H1 (cell line): Measurements from ENCODE around the gene SEC63. TPM values are rescaled to one million over a fixed set of nuclear protein-coding genes. Genes with fewer than 3 reads are reported as not detected.

ENCODE experiments used
- KDM4A ChIP-seq: IDR thresholded peaks from one replicate; pipeline ENCODE4 v1.7.1; 2012; ENCODE audit warnings: low read depth, mild to moderate bottlenecking, moderate library complexity, low read length, inconsistent platforms; ENCODE audit not compliant: severe bottlenecking
- TAF1 ChIP-seq: IDR thresholded peaks from 2 replicates; pipeline ENCODE4 v1.6.1; 2011; ENCODE audit warnings: mild to moderate bottlenecking, low read depth, low read length
- TAF7 ChIP-seq: optimal IDR thresholded peaks from 2 replicates; pipeline ENCODE3; 2011; ENCODE audit warnings: low read depth, mild to moderate bottlenecking, inconsistent platforms, low read length, moderate library complexity, borderline replicate concordance
- polyA plus RNA-seq, 7 experiments: library from polyadenylated mRNA; depleted of rRNA in 3 of 7; stranded (reverse) in 5 of 7; unstranded in 2 of 7; fragments of >200 nt in 5 of 7; fragments of 200-250 nt in 2 of 7; gene quantifications; 1 replicate in 5 of 7; 2 replicates in 1 of 7; 4 replicates in 1 of 7; pipeline versions ENCODE4 v1.2.1 to v1.2.3, GENCODE V29; 2011 to 2013; ENCODE audit warnings: missing spikeins in 2 of 7, mixed read lengths in 2 of 7
- small RNA-seq: library from polyadenylated mRNA; stranded (forward); fragments of <200 nt; extraction: miRNeasy Mini kit (QIAGEN cat#:217004); gene quantifications from one replicate; pipeline ENCODE3, GENCODE V24; 2013; ENCODE audit not compliant: insufficient read depth
- total RNA-seq: library from RNA; stranded (reverse); fragmentation: NEBNext Ultra II Directional; extraction: Animal tissue kit (Norgen Biotek cat#: 25700); gene quantifications from 2 replicates; pipeline ENCODE4 v1.2.1, GENCODE V29; 2021

The SEC63 gene
- total and polyA plus RNA-seq, 2 of the 8 experiments (the other 6 are each of a cell fraction or from before 2014, with no cell fraction given), result 17.3 to 121 TPM

DNA sequence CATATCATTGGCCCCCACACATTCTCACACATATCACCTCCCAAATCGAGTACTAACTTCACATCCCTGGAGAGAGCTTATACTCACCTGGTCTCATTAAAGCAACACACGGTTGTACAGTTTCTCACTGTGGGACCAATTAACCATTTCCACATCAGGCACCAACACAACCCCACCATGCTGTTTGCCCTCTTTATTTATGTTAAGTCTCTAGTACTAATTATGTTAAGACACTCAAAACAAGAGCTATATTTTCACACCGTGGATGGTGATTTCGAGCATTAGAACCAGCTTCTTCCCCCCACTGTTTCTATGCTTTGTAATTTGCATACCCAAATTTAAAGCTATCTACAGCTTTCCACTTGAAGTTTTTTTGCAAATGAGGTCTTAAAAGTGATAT lies 140.2 kb downstream of the SEC63 start (continued):
- TF ChIP-seq TAF1, result no peak
- no peak for TF ChIP-seq TAF7
- TF ChIP-seq KDM4A, result no peak

Small RNA genes within 50 kb of the gene (small RNA-seq; reads per million reads assigned to genes)
- not detected for gene MTHFD2P3
- not detected for gene RF00045
- gene RNU6-437P, result not detected

Other genes with a start within 250 kb of the SEC63 start
- gene SCML4, start 133.9 kb downstream of the SEC63 start, total RNA-seq, result not detected in 2 replicates
- gene SCML4, start 133.9 kb downstream of the SEC63 start, polyA plus RNA-seq (2011; rRNA removed), result not detected in 2 replicates
- 26.1 and 30.3 TPM in 2 replicates for gene OSTM1, start 116.5 kb upstream of the SEC63 start, total RNA-seq
- gene OSTM1, start 116.5 kb upstream of the SEC63 start, polyA plus RNA-seq (2011; rRNA removed), result 17.7 and 26.1 TPM in 2 replicates
- gene NR2E1, start 207.8 kb upstream of the SEC63 start, total RNA-seq, result not detected in 2 replicates
- gene NR2E1, start 207.8 kb upstream of the SEC63 start, polyA plus RNA-seq (2011; rRNA removed), result not detected in 2 replicates